Uterus (tissue), 2 donors: ENCODE data around the gene BMPR1B.

Source experiments
- POLR2A ChIP-seq, 2 donors: fragments of 450-650 bp; IDR thresholded peaks; one replicate each; pipeline ENCODE4 v1.6.1; 2016; ENCODE audit warnings: antibody characterized with exemption in 2 of 2, mild to moderate bottlenecking in 1 of 2, moderate library complexity in 1 of 2
- TF ChIP-seq, protein P1 (sequence below), 4 experiments: fragments of 200-600 bp in 2 of 4; fragments of 450-650 bp in 2 of 4; sonication (generic) in 2 of 4; IDR thresholded peaks; one replicate each; pipeline ENCODE4 v1.5.1; 2016 to 2019; ENCODE audit warnings: antibody characterized with exemption in 4 of 4, mild to moderate bottlenecking in 2 of 4, moderate library complexity in 1 of 4

DNA sequence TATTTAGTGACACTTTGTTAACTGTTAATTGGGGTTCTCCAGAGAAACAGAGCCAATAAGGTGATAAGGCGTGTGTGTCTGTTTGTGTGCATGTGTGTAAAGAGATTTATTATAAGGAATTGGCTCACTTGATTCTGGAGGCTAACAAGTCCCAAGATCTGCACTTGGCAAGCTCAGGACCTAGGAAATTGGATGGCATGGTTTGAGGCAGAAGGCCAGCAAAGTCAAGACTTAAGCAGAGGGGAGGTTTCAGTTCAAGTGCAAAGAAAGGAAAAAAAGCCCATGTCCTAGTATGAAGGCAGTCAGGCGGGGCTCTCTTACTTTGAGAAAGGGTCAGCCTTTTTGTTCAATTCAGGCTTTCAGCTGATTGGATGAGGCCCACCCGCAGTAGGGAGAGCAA is 314.1 kb downstream of the BMPR1B start:
- TF ChIP-seq, protein P1, sequence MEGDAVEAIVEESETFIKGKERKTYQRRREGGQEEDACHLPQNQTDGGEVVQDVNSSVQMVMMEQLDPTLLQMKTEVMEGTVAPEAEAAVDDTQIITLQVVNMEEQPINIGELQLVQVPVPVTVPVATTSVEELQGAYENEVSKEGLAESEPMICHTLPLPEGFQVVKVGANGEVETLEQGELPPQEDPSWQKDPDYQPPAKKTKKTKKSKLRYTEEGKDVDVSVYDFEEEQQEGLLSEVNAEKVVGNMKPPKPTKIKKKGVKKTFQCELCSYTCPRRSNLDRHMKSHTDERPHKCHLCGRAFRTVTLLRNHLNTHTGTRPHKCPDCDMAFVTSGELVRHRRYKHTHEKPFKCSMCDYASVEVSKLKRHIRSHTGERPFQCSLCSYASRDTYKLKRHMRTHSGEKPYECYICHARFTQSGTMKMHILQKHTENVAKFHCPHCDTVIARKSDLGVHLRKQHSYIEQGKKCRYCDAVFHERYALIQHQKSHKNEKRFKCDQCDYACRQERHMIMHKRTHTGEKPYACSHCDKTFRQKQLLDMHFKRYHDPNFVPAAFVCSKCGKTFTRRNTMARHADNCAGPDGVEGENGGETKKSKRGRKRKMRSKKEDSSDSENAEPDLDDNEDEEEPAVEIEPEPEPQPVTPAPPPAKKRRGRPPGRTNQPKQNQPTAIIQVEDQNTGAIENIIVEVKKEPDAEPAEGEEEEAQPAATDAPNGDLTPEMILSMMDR (IDR thresholded peaks at IDR 0.05) = no peak
- no peak for TF ChIP-seq POLR2A (IDR thresholded peaks at IDR 0.05)
